Neural cell (in vitro differentiated cells): ENCODE data around the gene LAIR2. TPM values are rescaled to one million over a fixed set of nuclear protein-coding genes. Genes with fewer than 3 reads are reported as not detected.
A peak's percentile ranks its signal among the peaks of the same experiment; 100 is the strongest.
"Not testable (repeated sequence)": the region's sequence is repeated elsewhere in the genome, so short reads cannot be mapped to it uniquely, and the experiment has no call there.

ENCODE experiments used
- H2AFZ ChIP-seq: fragments of 200-600, 300-800 bp; sonication (generic), shearing (Covaris generic); 2 replicates; pipeline ENCODE4 v1.6.0; 2014; ENCODE audit warnings: low read depth, mild to moderate bottlenecking, antibody characterized with exemption, low read length, moderate library complexity
- H3F3A ChIP-seq: fragments of 200-600 bp; shearing (Covaris generic); 2 replicates; pipeline ENCODE4 v1.6.1; 2016; ENCODE audit warnings: mild to moderate bottlenecking, moderate library complexity, mixed read lengths, antibody characterized with exemption, low read length; ENCODE audit not compliant: insufficient read depth, poor library complexity, severe bottlenecking
- H3K27ac ChIP-seq: fragments of 200-600, 300-800 bp; sonication (generic), shearing (Covaris generic); 2 replicates; pipeline ENCODE4 v1.5.1; 2014; ENCODE audit warnings: mild to moderate bottlenecking, low read length, moderate library complexity
- H3K27me3 ChIP-seq: fragments of 300-800, 200-600 bp; sonication (generic), shearing (Covaris generic); 2 replicates; pipeline ENCODE4 v1.6.0; 2014; ENCODE audit warnings: mild to moderate bottlenecking, low read depth, low read length, moderate library complexity; ENCODE audit not compliant: insufficient read depth
- H3K36me3 ChIP-seq: fragments of 300-800, 200-600 bp; sonication (generic), shearing (Covaris generic); 2 replicates; pipeline ENCODE4 v1.5.1; 2014; ENCODE audit warnings: mild to moderate bottlenecking, antibody characterized with exemption, low read length, moderate library complexity; ENCODE audit not compliant: insufficient read depth
- H3K4me2 ChIP-seq: fragments of 300-800, 200-600 bp; sonication (generic), shearing (Covaris generic); 2 replicates; pipeline ENCODE4 v1.6.0; 2014; ENCODE audit warnings: mild to moderate bottlenecking, low read length
- H3K4me3 ChIP-seq: fragments of 300-800, 200-600 bp; sonication (generic), shearing (Covaris generic); 2 replicates; pipeline ENCODE4 v1.5.1; 2014; ENCODE audit warnings: mild to moderate bottlenecking, low read length, moderate library complexity
- H3K79me2 ChIP-seq: fragments of 200-600 bp; shearing (Covaris generic); replicated peaks from 2 replicates; pipeline ENCODE4 v1.6.0; 2014; ENCODE audit warnings: mild to moderate bottlenecking, low read length, moderate library complexity; ENCODE audit not compliant: insufficient read depth
- H3K9ac ChIP-seq: fragments of 300-800, 200-600 bp; sonication (generic), shearing (Covaris generic); 2 replicates; pipeline ENCODE4 v1.6.1; 2016; ENCODE audit warnings: mild to moderate bottlenecking, low read length, mixed read lengths
- H3K9me2 ChIP-seq: fragments of 200-600 bp; shearing (Covaris generic); 2 replicates; pipeline ENCODE4 v1.6.1; 2016; ENCODE audit warnings: mild to moderate bottlenecking, low read length, mixed read lengths; ENCODE audit not compliant: insufficient read depth
- H3K9me3 ChIP-seq: fragments of 200-600, 300-800 bp; sonication (generic), shearing (Covaris generic); 2 replicates; pipeline ENCODE4 v1.6.1; 2016; ENCODE audit warnings: mild to moderate bottlenecking, mixed run types, low read length, moderate library complexity, mixed read lengths
- H4K20me1 ChIP-seq: fragments of 200-600 bp; shearing (Covaris generic); 2 replicates; pipeline ENCODE4 v1.6.1; 2016; ENCODE audit warnings: mild to moderate bottlenecking, mixed run types; ENCODE audit not compliant: insufficient read depth
- EZH2 ChIP-seq: fragments of 200-600, 300-800 bp; shearing (Covaris generic), sonication (generic); IDR thresholded peaks from 2 replicates; pipeline ENCODE4 v1.6.1; 2014; ENCODE audit warnings: antibody characterized with exemption, low read length, borderline replicate concordance, mild to moderate bottlenecking; ENCODE audit not compliant: insufficient read depth, poor library complexity, severe bottlenecking
- MXI1 ChIP-seq: fragments of 450-650 bp; conservative IDR thresholded peaks from 2 replicates; pipeline ENCODE4 v1.6.1; 2014; ENCODE audit warnings: antibody characterized with exemption, mild to moderate bottlenecking; ENCODE audit not compliant: poor library complexity, severe bottlenecking
- POLR2AphosphoS5 ChIP-seq: IDR thresholded peaks from 2 replicates; pipeline ENCODE4 v1.6.1; 2012
- RAD21 ChIP-seq: fragments of 450-650 bp; conservative IDR thresholded peaks from 2 replicates; pipeline ENCODE4 v1.6.1; 2014; ENCODE audit warnings: antibody characterized with exemption, mild to moderate bottlenecking, moderate library complexity
- SMC3 ChIP-seq: fragments of 450-650 bp; conservative IDR thresholded peaks from 2 replicates; pipeline ENCODE4 v1.6.1; 2014; ENCODE audit warnings: antibody characterized with exemption, mild to moderate bottlenecking, moderate library complexity; ENCODE audit not compliant: poor library complexity
- TAF1 ChIP-seq: IDR thresholded peaks from 2 replicates; pipeline ENCODE4 v1.6.1; 2012; ENCODE audit warnings: low read depth
- polyA plus RNA-seq: library from polyadenylated mRNA; depleted of rRNA; stranded (reverse); fragments of >200 nt; gene quantifications from 2 replicates; pipeline ENCODE4 v1.2.3, GENCODE V29; 2014
- TF ChIP-seq, protein P1 (sequence below): fragments of 450-650 bp; IDR thresholded peaks from 2 replicates; pipeline ENCODE4 v1.5.1; 2014; ENCODE audit warnings: antibody characterized with exemption, mild to moderate bottlenecking, moderate library complexity; ENCODE audit not compliant: poor library complexity, severe bottlenecking

Gene LAIR2
- polyA plus RNA-seq, 1 donor from 2014 or later: not detected

DNA sequence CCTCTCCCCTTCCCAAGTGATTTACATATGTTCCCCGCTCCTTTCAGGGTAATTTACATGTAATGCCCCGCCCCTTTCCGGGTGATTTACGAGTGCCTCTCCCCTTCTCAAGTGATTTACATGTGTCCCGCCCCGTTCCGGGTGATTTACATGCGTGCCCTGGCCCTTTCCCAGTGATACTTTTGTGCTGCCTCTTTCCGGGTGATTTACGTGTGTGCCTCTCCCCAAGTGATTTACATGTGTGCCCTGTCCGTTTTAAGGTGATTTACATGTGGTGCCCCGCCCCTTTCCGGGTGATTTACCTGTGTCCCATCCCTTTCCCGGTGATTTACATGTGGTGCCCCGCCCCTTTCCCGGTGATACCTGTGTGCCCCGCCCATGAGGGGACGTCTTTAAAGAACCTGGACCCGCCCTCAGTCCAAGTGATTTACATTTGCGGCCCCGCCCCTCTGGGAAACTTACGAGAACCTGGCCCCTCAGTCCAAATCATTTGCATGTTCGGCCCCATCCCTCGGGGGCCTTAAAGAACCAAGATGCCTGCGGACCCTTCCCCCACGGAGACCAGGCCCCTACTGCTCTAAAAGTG lies 38.5 kb upstream of the LAIR2 start:
- no peak overlapping the region for H3K9ac ChIP-seq
- no peaks in the 10 kb centered on the region for H3K9me3 ChIP-seq
- no peaks in the 10 kb centered on the region for H3K36me3 ChIP-seq
- H3K79me2 ChIP-seq: no peaks in the 10 kb centered on the region
- TF ChIP-seq TAF1: peak; percentile 1
- TF ChIP-seq POLR2AphosphoS5: no peak
- no peak overlapping the region for H3K4me2 ChIP-seq
- H3F3A ChIP-seq: no peaks in the 10 kb centered on the region
- peaks cover 11% of the 10 kb centered on the region for H3K27me3 ChIP-seq
- no peaks in the 10 kb centered on the region for H3K9me2 ChIP-seq
- H3K4me3 ChIP-seq: peak overlapping the region; percentile 69
- no peak overlapping the region for H3K27ac ChIP-seq
- no peaks in the 10 kb centered on the region for H4K20me1 ChIP-seq
- H2AFZ ChIP-seq: no peak overlapping the region

DNA sequence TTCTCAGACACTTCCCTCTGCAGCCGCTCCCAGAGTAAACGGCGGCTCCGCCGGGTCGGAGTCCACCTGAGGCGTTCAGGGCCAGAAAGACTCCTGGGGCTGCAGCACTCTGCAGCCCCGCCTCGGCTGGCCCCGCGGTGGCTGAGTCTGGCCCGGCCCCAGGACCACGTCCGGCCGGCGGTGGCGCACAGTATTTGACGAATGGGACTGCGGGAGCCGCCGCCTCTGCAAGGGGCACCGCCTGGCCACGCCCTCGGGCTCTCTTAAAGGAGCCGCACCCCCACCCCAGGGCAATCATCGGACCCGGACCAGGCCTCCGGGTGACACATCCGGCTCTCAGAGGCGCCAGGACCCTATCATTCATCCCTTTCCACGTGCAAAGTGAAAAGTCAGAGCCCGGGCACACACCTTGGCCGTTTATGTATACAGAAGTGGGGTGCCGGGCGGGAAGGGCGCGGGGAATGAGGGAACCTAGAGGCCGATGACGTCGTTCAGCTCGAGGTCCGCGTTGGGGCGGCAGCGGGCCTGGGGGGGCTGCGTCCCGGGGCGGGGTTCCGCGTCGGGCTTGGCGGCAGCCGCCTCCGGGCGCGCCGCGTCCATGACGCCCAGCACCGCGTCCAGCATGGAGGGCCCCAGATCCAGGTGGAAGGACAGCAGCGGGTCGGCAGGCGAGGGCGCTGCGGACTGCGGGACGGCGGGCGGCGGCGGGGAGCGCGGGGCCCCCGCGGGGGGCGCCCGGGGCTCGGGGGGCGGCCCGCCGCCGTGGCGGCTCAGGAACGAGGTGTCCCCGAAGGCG lies 37.8 kb upstream of the LAIR2 start:
- Histone ChIP-seq H3K4me3 (peak overlapping the region; percentile 69), H3K9ac (no peak overlapping the region), H2AFZ (no peak overlapping the region), H3K27ac (no peak overlapping the region), H3K9me3 (no peaks in the 10 kb centered on the region), H3K79me2 (no peaks in the 10 kb centered on the region), H3K27me3 (peaks cover 13% of the 10 kb centered on the region), H3K4me2 (no peak overlapping the region), H3K36me3 (no peaks in the 10 kb centered on the region), H4K20me1 (no peaks in the 10 kb centered on the region), H3F3A (no peaks in the 10 kb centered on the region), H3K9me2 (no peaks in the 10 kb centered on the region)
- TF ChIP-seq, protein P1, sequence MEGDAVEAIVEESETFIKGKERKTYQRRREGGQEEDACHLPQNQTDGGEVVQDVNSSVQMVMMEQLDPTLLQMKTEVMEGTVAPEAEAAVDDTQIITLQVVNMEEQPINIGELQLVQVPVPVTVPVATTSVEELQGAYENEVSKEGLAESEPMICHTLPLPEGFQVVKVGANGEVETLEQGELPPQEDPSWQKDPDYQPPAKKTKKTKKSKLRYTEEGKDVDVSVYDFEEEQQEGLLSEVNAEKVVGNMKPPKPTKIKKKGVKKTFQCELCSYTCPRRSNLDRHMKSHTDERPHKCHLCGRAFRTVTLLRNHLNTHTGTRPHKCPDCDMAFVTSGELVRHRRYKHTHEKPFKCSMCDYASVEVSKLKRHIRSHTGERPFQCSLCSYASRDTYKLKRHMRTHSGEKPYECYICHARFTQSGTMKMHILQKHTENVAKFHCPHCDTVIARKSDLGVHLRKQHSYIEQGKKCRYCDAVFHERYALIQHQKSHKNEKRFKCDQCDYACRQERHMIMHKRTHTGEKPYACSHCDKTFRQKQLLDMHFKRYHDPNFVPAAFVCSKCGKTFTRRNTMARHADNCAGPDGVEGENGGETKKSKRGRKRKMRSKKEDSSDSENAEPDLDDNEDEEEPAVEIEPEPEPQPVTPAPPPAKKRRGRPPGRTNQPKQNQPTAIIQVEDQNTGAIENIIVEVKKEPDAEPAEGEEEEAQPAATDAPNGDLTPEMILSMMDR: no peak
- TF ChIP-seq TAF1: no peak

DNA sequence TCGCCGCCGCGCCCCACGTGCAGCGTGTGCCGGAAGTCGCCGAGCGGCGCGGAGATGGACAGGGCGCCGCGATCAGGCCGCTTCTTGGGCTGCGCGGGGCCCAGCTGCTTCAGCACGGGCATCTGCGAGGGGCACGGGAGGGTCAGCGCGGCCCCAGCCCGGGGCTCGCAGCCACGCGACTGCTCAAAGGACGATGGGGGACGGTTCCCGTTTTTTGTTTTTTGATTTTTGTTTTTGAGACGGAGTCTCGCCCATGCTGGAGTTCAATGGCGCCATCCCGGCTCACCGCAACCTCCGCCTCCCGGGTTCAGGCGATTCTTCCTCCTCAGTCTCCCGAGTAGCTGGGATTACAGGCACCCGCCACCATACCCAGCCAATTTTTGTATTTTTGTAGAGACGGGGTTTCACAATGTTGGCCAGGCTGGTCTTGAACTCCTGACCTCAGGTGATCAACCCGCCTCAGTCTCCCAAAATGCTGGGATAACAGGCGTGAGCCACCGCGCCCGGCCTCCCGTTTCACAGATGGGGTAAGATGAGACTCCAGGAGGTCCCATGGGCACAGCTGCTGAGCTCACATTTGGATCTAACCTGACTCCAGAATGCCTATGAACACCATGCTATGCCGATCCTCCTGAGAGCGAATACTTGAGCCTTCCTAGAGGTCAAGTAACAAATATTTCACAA lies 37.1 kb upstream of the LAIR2 start:
- Histone ChIP-seq H2AFZ (no peak overlapping the region), H3K9ac (no peak overlapping the region), H3K9me2 (no peaks in the 10 kb centered on the region), H3K4me2 (no peak overlapping the region), H3K79me2 (no peaks in the 10 kb centered on the region), H3K4me3 (no peak overlapping the region), H4K20me1 (no peaks in the 10 kb centered on the region), H3F3A (no peaks in the 10 kb centered on the region), H3K9me3 (no peaks in the 10 kb centered on the region), H3K36me3 (no peaks in the 10 kb centered on the region), H3K27me3 (peaks cover 20% of the 10 kb centered on the region), H3K27ac (no peak overlapping the region)
- TF ChIP-seq EZH2: no peak
- TF ChIP-seq MXI1: no peak
- no peak for TF ChIP-seq SMC3
- no peak for TF ChIP-seq RAD21
- TF ChIP-seq POLR2AphosphoS5: no peak
- TF ChIP-seq, protein P1: no peak
- TF ChIP-seq TAF1: no peak

DNA sequence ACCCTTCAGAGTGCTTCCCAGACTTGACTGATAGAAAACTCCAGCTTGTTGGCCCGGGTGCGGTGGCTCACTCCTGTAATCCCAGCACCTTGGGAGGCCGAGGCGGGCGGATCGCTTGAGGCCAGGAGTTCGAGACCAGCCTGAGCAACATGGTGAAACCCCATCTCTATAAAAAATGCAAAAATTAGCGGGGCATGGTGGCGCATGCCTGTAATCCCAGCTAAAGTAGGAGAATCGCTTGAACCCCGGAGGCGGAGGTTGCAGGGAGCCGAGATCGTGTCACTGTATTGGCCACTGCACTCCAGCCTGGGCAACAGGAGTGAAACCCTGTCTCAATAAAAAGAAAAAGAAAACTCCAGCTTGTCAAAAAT lies 36.5 kb upstream of the LAIR2 start:
- not testable (repeated sequence) for H3K9ac ChIP-seq, H3K27ac ChIP-seq, H2AFZ ChIP-seq, H3K9me2 ChIP-seq, H3K4me3 ChIP-seq, H3K36me3 ChIP-seq, H3F3A ChIP-seq, H3K79me2 ChIP-seq, H4K20me1 ChIP-seq, H3K9me3 ChIP-seq, H3K4me2 ChIP-seq
- peaks cover 26% of the 10 kb centered on the region for H3K27me3 ChIP-seq
